ENCODE data around the gene COA7.

COA7 gene

GRCh38 chr1:52677076-52677806 lies 20.9 kb downstream of the COA7 start:
- no peak for DNase-seq
- H3K27ac ChIP-seq, result no peak overlapping the region
- no peak for TF ChIP-seq CTCF (IDR thresholded peaks at IDR 0.05; ENCODE audit: low read depth, low read length)

GRCh38 chr1:52676249-52676903 lies 21.8 kb downstream of the COA7 start:
- H3K36me3 ChIP-seq, result no peaks in the 10 kb centered on the region
- H3K27me3 ChIP-seq (ENCODE audit: insufficient read depth, low read depth, severe bottlenecking), result no peaks in the 10 kb centered on the region
- no peak overlapping the region for H3K4me3 ChIP-seq (ENCODE audit: low read depth, low read length)
- no peak overlapping the region for H3K27ac ChIP-seq
- no peaks in the 10 kb centered on the region for H3K9me3 ChIP-seq (ENCODE audit: severe bottlenecking)
- no peak for TF ChIP-seq CTCF (IDR thresholded peaks at IDR 0.05; ENCODE audit: low read depth, low read length)
- DNase-seq, result no peak

More at GRCh38 chr1:52677076-52677806, 20.9 kb downstream of the COA7 start:
- Histone ChIP-seq H3K9me3 (ENCODE audit: severe bottlenecking) (no peaks in the 10 kb centered on the region), H3K36me3 (no peaks in the 10 kb centered on the region), H3K27me3 (ENCODE audit: insufficient read depth, low read depth, severe bottlenecking) (no peaks in the 10 kb centered on the region), H3K4me3 (ENCODE audit: low read depth, low read length) (no peak overlapping the region)

- no peak for TF ChIP-seq CTCF (IDR thresholded peaks at IDR 0.05; ENCODE audit: low read depth, low read length)
- no peaks in the 10 kb centered on the region for H3K27me3 ChIP-seq (ENCODE audit: insufficient read depth, low read depth, severe bottlenecking)
- H3K27ac ChIP-seq, result peak overlapping the region; percentile 57
- peak; percentile 84 for DNase-seq
- H3K36me3 ChIP-seq, result no peaks in the 10 kb centered on the region
- H3K9me3 ChIP-seq (ENCODE audit: severe bottlenecking), result no peaks in the 10 kb centered on the region
- H3K4me3 ChIP-seq (ENCODE audit: low read depth, low read length), result no peak overlapping the region
These were observed 23.4 kb downstream of the COA7 start for GRCh38 chr1:52674497-52675384.

GRCh38 chr1:52673513-52673912 lies 24.6 kb downstream of the COA7 start:
- Histone ChIP-seq H3K4me3 (ENCODE audit: low read depth, low read length) (no peak overlapping the region), H3K27me3 (ENCODE audit: insufficient read depth, low read depth, severe bottlenecking) (no peaks in the 10 kb centered on the region), H3K27ac (no peak overlapping the region), H3K9me3 (ENCODE audit: severe bottlenecking) (no peaks in the 10 kb centered on the region), H3K36me3 (no peaks in the 10 kb centered on the region)
- TF ChIP-seq CTCF (IDR thresholded peaks at IDR 0.05; ENCODE audit: low read depth, low read length), result no peak
- no peak for DNase-seq

- Histone ChIP-seq H3K9me3 (ENCODE audit: severe bottlenecking) (no peaks in the 10 kb centered on the region), H3K27ac (no peak overlapping the region), H3K4me3 (ENCODE audit: low read depth, low read length) (no peak overlapping the region), H3K27me3 (ENCODE audit: insufficient read depth, low read depth, severe bottlenecking) (no peaks in the 10 kb centered on the region), H3K36me3 (no peaks in the 10 kb centered on the region)
- no peak for TF ChIP-seq CTCF (IDR thresholded peaks at IDR 0.05; ENCODE audit: low read depth, low read length)
- no peak for DNase-seq
These were observed 25.2 kb downstream of the COA7 start for GRCh38 chr1:52672946-52673345.
